H9 (cell line): ENCODE results near the gene ZSCAN5A. TPM values are rescaled to one million over a fixed set of nuclear protein-coding genes. Genes with fewer than 3 reads are reported as not detected.

Experiments
- DNase-seq: peaks from one replicate; pipeline ENCODE4 v3.0.0-alpha.2; 2017
- H2AFZ ChIP-seq: one replicate; pipeline ENCODE4 v1.6.1; 2013; ENCODE audit warnings: mild to moderate bottlenecking, low read length, control low read depth, moderate library complexity
- H2AK5ac ChIP-seq: 2 replicates; pipeline ENCODE4 v1.6.1; 2013; ENCODE audit warnings: low read length, control low read depth, mixed read lengths; ENCODE audit not compliant: insufficient read length
- H2BK120ac ChIP-seq: one replicate; pipeline ENCODE4 v1.6.1; 2013; ENCODE audit warnings: low read depth, mild to moderate bottlenecking, low read length, control low read depth, inconsistent platforms; ENCODE audit not compliant: poor library complexity, severe bottlenecking
- H2BK12ac ChIP-seq: 2 replicates; pipeline ENCODE4 v1.6.1; 2013; ENCODE audit warnings: low read length, control low read depth, mixed read lengths, low read depth; ENCODE audit not compliant: insufficient read length
- H2BK15ac ChIP-seq: 2 replicates; pipeline ENCODE4 v1.6.1; 2013; ENCODE audit warnings: low read depth, low read length, control low read depth
- H2BK20ac ChIP-seq: one replicate; pipeline ENCODE4 v1.6.1; 2013; ENCODE audit warnings: low read depth, mild to moderate bottlenecking, low read length, control low read depth, inconsistent platforms; ENCODE audit not compliant: poor library complexity, severe bottlenecking
- H2BK5ac ChIP-seq: 2 replicates; pipeline ENCODE4 v1.6.1; 2013; ENCODE audit warnings: low read length, control low read depth, mixed read lengths; ENCODE audit not compliant: insufficient read length
- H3K14ac ChIP-seq: 2 replicates; pipeline ENCODE4 v1.6.1; 2013; ENCODE audit warnings: low read length, control low read depth; ENCODE audit not compliant: insufficient read depth
- H3K18ac ChIP-seq: 2 replicates; pipeline ENCODE4 v1.6.1; 2013; ENCODE audit warnings: low read depth, mild to moderate bottlenecking, mixed read lengths, low read length, control low read depth; ENCODE audit not compliant: insufficient read length
- H3K23ac ChIP-seq: 2 replicates; pipeline ENCODE4 v1.6.1; 2013; ENCODE audit warnings: low read length, control low read depth, mixed read lengths, low read depth; ENCODE audit not compliant: insufficient read length
- H3K23me2 ChIP-seq: 2 replicates; pipeline ENCODE4 v1.6.1; 2013; ENCODE audit warnings: low read depth, mild to moderate bottlenecking, mixed read lengths, low read length, control low read depth; ENCODE audit not compliant: insufficient read length, poor library complexity, severe bottlenecking
- H3K27ac ChIP-seq: 2 replicates; pipeline ENCODE4 v1.5.1; 2013; ENCODE audit warnings: low read length, control low read depth, mixed read lengths, low read depth; ENCODE audit not compliant: insufficient read length
- H3K27me3 ChIP-seq: 2 replicates; pipeline ENCODE4 v1.6.1; 2013; ENCODE audit warnings: low read length, control low read depth, inconsistent platforms; ENCODE audit not compliant: insufficient read depth
- H3K4ac ChIP-seq: 2 replicates; pipeline ENCODE4 v1.6.1; 2013; ENCODE audit warnings: low read depth, mild to moderate bottlenecking, control low read depth, inconsistent platforms, low read length, moderate library complexity
- H3K4me1 ChIP-seq: 2 replicates; pipeline ENCODE4 v1.6.1; 2013; ENCODE audit warnings: low read length, control low read depth, inconsistent platforms; ENCODE audit not compliant: insufficient read depth
- H3K4me2 ChIP-seq: 2 replicates; pipeline ENCODE4 v1.6.1; 2013; ENCODE audit warnings: low read length, control low read depth, mixed read lengths; ENCODE audit not compliant: insufficient read length, insufficient read depth
- H3K56ac ChIP-seq: 2 replicates; pipeline ENCODE4 v1.6.1; 2013; ENCODE audit warnings: low read depth, mild to moderate bottlenecking, mixed read lengths, low read length, control low read depth; ENCODE audit not compliant: insufficient read length
- H3K79me1 ChIP-seq: 2 replicates; pipeline ENCODE4 v1.6.1; 2013; ENCODE audit warnings: low read depth, mild to moderate bottlenecking, moderate library complexity, low read length, control low read depth, inconsistent platforms; ENCODE audit not compliant: insufficient read depth, poor library complexity, severe bottlenecking
- H3K79me2 ChIP-seq: 2 replicates; pipeline ENCODE4 v1.6.1; 2013; ENCODE audit warnings: low read length, control low read depth, inconsistent platforms; ENCODE audit not compliant: insufficient read depth
- H3K9ac ChIP-seq: 2 replicates; pipeline ENCODE4 v1.6.1; 2013; ENCODE audit warnings: low read length, control low read depth, mixed read lengths; ENCODE audit not compliant: insufficient read length; ENCODE audit errors: extremely low read depth
- H3K9me3 ChIP-seq: one replicate; pipeline ENCODE4 v1.6.1; 2013; ENCODE audit warnings: low read depth, low read length, inconsistent platforms; ENCODE audit not compliant: control insufficient read depth
- H3T11ph ChIP-seq: one replicate; pipeline ENCODE4 v1.6.1; 2013; ENCODE audit warnings: mild to moderate bottlenecking, low read length, control low read depth, inconsistent platforms
- H4K20me1 ChIP-seq: one replicate; pipeline ENCODE4 v1.6.1; 2013; ENCODE audit not compliant: control insufficient read depth, insufficient read length, insufficient read depth
- H4K5ac ChIP-seq: 2 replicates; pipeline ENCODE4 v1.6.1; 2013; ENCODE audit warnings: low read depth, mild to moderate bottlenecking, mixed read lengths, low read length, control low read depth; ENCODE audit not compliant: insufficient read length
- H4K8ac ChIP-seq: replicated peaks from 2 replicates; pipeline ENCODE4 v1.6.1; 2013; ENCODE audit warnings: low read length, control low read depth, mixed read lengths, low read depth; ENCODE audit not compliant: insufficient read length
- H4K91ac ChIP-seq: 2 replicates; pipeline ENCODE4 v1.6.1; 2013; ENCODE audit warnings: low read depth, mild to moderate bottlenecking, moderate library complexity, mixed read lengths, low read length, control low read depth; ENCODE audit not compliant: insufficient read length
- H3K27ac Mint-ChIP-seq, 3 experiments: 2 replicates in 2 of 3; 3 replicates in 1 of 3; pipeline ENCODE4 v1.8.0; 2020 to 2021; ENCODE audit warnings: mixed read lengths in 3 of 3, mild to moderate bottlenecking in 1 of 3, moderate library complexity in 1 of 3
- H3K27me3 Mint-ChIP-seq: 2 replicates; pipeline ENCODE4 v1.8.0; 2021; ENCODE audit warnings: low read depth, mild to moderate bottlenecking, moderate library complexity, mixed read lengths
- H3K36me3 Mint-ChIP-seq, 3 experiments: 2 replicates in 2 of 3; 3 replicates in 1 of 3; pipeline ENCODE4 v1.8.0; 2020 to 2021; ENCODE audit warnings: low read depth in 3 of 3, mixed read lengths in 3 of 3; ENCODE audit not compliant: insufficient read depth in 1 of 3
- H3K4me1 Mint-ChIP-seq, 2 experiments: 2 replicates each; pipeline ENCODE4 v1.8.0; 2020; ENCODE audit warnings: mixed read lengths in 2 of 2
- H3K4me3 Mint-ChIP-seq, 2 experiments: 2 replicates in 1 of 2; 3 replicates in 1 of 2; pipeline ENCODE4 v1.8.0; 2020 to 2021; ENCODE audit warnings: mild to moderate bottlenecking in 2 of 2, mixed read lengths in 2 of 2, moderate library complexity in 1 of 2
- H3K9me3 Mint-ChIP-seq, 2 experiments: 2 replicates in 1 of 2; 3 replicates in 1 of 2; pipeline ENCODE4 v1.8.0; 2020; ENCODE audit warnings: mild to moderate bottlenecking in 2 of 2, mixed read lengths in 2 of 2, moderate library complexity in 1 of 2
- WGBS: extraction: QIAGEN DNeasy Blood & Tissue Kit; methylation state at CpG from one replicate; pipeline ENCODE4 v1.1.7; 2013; ENCODE audit warnings: missing lambda C conversion rate, low lambda C conversion rate, mixed read lengths; ENCODE audit not compliant: insufficient read length; ENCODE audit errors: extremely low coverage; 5-methylcytosine and 5-hydroxymethylcytosine counted together
- total RNA-seq: library from RNA; stranded (reverse); gene quantifications from 2 replicates; pipeline ENCODE4 v1.2.1, GENCODE V29; 2021
- TF ChIP-seq, protein P1 (sequence below): fragments of 200-600 bp; sonication (generic); conservative IDR thresholded peaks from 3 replicates; pipeline ENCODE4 v1.8.0; 2021; ENCODE audit warnings: antibody characterized with exemption, mild to moderate bottlenecking

Gene ZSCAN5A
- total RNA-seq, 1 experiment from 2014 or later = 12.5 TPM

DNA sequence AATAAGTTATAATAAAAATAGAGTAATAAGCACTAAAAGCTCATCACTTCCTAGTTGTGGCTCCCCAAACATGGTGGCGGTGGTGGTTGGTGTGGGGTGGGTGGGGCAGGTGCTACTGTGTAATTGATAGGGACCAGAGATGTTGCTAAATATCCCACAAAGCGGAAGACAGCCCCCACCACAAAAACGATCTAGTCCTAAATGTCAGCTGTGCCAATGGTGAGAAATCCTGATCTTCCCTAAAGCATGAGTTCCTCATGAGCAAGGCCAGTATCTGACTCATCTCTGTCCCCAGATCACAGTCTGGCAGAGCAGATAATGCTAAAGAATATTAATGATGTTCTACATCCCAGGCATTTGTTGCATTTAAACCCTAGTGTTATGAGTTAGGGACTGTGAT lies 44.0 kb downstream of the ZSCAN5A start:
- H3K23me2 ChIP-seq = no peaks in the 10 kb centered on the region
- no peaks in the 10 kb centered on the region for H3K9me3 ChIP-seq
- no peaks in the 10 kb centered on the region; the same call in 1 of the 2 replicates for H3K79me2 ChIP-seq
- Mint-ChIP-seq H3K9me3 (peaks cover 0 to 35% of the 10 kb centered on the region in 2 experiments; a peak in 2 of 5 replicates), H3K4me3 (no peak overlapping the region), H3K4me1 (no peaks in the 10 kb centered on the region), H3K27ac (no peak overlapping the region), H3K27me3 (no peaks in the 10 kb centered on the region; the same call in none of the 2 replicates), H3K36me3 (no peaks in the 10 kb centered on the region)
- H3K14ac ChIP-seq = no peak overlapping the region
- no peak overlapping the region for H3K56ac ChIP-seq
- no peak overlapping the region for H2BK5ac ChIP-seq
- H3K18ac ChIP-seq = no peak overlapping the region
- TF ChIP-seq, protein P1, sequence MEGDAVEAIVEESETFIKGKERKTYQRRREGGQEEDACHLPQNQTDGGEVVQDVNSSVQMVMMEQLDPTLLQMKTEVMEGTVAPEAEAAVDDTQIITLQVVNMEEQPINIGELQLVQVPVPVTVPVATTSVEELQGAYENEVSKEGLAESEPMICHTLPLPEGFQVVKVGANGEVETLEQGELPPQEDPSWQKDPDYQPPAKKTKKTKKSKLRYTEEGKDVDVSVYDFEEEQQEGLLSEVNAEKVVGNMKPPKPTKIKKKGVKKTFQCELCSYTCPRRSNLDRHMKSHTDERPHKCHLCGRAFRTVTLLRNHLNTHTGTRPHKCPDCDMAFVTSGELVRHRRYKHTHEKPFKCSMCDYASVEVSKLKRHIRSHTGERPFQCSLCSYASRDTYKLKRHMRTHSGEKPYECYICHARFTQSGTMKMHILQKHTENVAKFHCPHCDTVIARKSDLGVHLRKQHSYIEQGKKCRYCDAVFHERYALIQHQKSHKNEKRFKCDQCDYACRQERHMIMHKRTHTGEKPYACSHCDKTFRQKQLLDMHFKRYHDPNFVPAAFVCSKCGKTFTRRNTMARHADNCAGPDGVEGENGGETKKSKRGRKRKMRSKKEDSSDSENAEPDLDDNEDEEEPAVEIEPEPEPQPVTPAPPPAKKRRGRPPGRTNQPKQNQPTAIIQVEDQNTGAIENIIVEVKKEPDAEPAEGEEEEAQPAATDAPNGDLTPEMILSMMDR = no peak
- no peak overlapping the region for H2BK12ac ChIP-seq
- no peak overlapping the region for H4K8ac ChIP-seq
- no CpG with 5 or more reads among the region's 3 CpGs for WGBS
- no peak overlapping the region for H3K4ac ChIP-seq
- no peak overlapping the region for H2BK15ac ChIP-seq
- no peaks in the 10 kb centered on the region for H3K27me3 ChIP-seq
- no peak overlapping the region for H3K27ac ChIP-seq
- H2AFZ ChIP-seq = no peak overlapping the region
- no peak overlapping the region for H3K9ac ChIP-seq
- no peak overlapping the region for H3T11ph ChIP-seq
- H4K91ac ChIP-seq = no peak overlapping the region
- no peak overlapping the region for H4K5ac ChIP-seq
- no peak overlapping the region for H2BK120ac ChIP-seq
- H4K20me1 ChIP-seq = no peaks in the 10 kb centered on the region
- DNase-seq = no peak
- H3K79me1 ChIP-seq = no peaks in the 10 kb centered on the region
- no peaks in the 10 kb centered on the region for H3K4me1 ChIP-seq
- H3K23ac ChIP-seq = no peak overlapping the region
- H3K4me2 ChIP-seq = no peak overlapping the region
- no peak overlapping the region for H2BK20ac ChIP-seq
- H2AK5ac ChIP-seq = no peak overlapping the region
